GM19193 (cell line): ENCODE results near the gene SNX5.
A peak's percentile ranks its signal among the peaks of the same experiment; 100 is the strongest.

Source experiments
- POLR2A ChIP-seq: IDR thresholded peaks from 4 replicates; pipeline ENCODE4 v1.6.1; 2011; ENCODE audit not compliant: insufficient read depth, insufficient read length; ENCODE audit errors: extremely low read depth

The SNX5 gene

GRCh38 chr20:17955302-17955701, 13.3 kb downstream of the SNX5 start:
- no peak for TF ChIP-seq POLR2A

- no peak for TF ChIP-seq POLR2A
These were observed 14.7 kb downstream of the SNX5 start for GRCh38 chr20:17953935-17954334.

GRCh38 chr20:17952692-17953684, 15.6 kb downstream of the SNX5 start:
- no peak for TF ChIP-seq POLR2A

DNA sequence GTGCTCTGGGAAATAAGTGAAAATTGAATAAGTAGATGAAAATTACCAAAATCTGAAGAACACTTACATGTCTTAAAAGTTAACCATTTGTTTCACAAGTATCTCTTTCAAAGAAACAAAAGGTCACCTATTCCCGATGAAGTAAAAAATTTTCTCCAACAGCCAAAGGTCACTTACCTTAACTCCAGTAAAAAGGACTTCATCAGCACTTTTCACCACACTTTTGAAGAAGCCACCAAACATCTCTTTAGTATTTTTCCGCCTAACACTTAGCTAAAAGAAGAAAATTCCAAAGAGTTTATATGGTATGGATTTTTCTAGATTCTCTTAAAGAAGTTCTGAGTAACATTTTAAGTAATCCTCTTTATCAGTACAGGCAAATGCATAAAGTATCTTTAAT, 17.3 kb downstream of the SNX5 start:
- TF ChIP-seq POLR2A = no peak

DNA sequence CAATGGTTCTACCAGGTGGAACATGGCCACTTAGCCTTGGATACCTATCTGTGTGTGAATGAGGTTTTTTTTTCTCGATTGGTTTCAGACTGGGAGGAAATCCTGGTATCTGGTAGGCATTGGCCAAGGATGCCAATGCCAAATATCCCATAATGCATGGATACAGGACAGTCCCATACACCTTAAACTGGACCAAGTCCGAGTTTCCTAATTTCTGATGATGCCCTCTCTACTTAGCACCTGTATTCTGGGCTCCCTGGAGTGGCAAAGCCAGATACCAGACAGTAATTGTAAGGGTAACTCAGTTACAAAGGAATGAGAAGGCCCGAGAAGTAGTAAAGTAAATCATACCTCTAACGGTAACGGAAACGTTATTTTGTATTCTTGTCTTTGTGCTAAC, 17.9 kb downstream of the SNX5 start:
- TF ChIP-seq POLR2A = no peak

- TF ChIP-seq POLR2A = no peak
These were observed 18.7 kb downstream of the SNX5 start for GRCh38 chr20:17949899-17950298.

DNA sequence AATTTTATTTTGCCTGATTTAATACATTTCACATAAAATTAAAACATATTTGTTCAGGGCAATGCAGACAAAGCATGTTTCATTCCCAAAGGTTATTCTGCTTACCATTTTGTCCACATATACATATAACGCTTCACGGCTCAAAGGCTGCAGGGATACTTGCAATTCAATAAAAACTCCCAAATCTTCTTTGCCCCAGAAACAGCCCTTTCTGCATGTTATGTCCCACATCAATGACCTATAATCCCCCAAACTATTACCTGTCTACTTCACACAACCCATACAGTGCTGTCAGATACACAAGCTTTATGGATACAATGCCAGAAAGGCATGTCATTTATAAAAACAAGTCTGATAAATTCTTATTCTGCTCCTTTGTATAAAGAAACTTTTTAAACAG, 20.2 kb downstream of the SNX5 start:
- no peak for TF ChIP-seq POLR2A

DNA sequence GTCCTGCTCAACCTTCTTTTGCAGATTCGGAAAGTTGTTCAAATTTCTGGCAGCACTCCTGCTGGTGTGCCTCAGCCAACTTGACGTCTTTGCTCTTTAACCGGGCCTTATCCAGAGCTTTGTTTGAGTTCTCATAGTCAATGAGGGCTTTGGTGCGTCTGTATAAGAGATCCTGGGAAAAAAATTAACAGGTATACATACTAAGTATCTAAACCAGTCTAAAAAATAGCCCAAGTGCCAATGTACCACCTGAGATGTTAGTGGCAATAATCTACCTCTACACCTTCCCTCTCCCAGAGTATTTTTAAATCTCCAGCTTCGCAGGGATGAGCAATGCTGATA, 21.1 kb downstream of the SNX5 start:
- no peak for TF ChIP-seq POLR2A

- no peak for TF ChIP-seq POLR2A
These were observed 21.8 kb downstream of the SNX5 start for GRCh38 chr20:17946572-17947473.

GRCh38 chr20:17946040-17946439, 22.6 kb downstream of the SNX5 start:
- TF ChIP-seq POLR2A = no peak

GRCh38 chr20:17944854-17945474, 23.6 kb downstream of the SNX5 start:
- no peak for TF ChIP-seq POLR2A

DNA sequence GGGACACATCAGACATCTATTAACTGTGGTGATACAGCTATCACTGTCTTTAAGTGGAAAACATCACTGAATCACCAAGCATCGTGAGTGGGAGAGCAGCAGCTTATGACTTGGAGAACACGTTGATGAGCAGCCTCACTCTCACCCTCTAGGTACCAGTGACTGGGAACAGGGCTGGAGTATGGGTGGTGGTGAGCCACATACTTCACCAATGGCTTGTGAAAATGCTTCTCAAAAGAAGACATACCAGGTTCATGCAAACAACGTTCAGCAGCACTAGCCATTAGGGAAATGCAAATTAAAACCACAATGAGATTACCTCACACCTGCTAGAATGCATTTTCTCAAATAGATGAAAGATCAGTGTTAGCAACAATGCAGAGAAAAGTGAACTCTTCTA, 25.3 kb downstream of the SNX5 start:
- TF ChIP-seq POLR2A = peak; percentile 24

DNA sequence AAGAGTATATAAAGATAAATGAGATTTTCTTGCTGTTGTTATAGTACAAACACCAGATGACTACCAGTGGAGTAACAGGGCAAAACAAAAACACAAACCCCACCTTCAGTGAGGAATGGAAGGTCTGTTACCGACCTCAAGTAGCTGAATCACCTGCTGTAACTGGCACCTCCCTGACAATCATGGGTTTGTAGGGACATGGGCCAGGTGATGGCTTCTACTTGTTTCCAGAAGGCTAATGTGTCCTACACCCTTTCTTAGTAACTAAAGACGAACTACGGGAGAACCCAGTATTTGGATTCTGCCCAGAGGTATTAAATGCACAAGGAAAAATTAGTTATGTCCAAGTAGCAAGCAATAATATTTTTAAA, 26.8 kb downstream of the SNX5 start:
- TF ChIP-seq POLR2A = no peak

- TF ChIP-seq POLR2A = no peak
These were observed 27.3 kb downstream of the SNX5 start for GRCh38 chr20:17941087-17941825.
